GM21737 (cell line): ENCODE measurements around the gene SLC2A14.
"Not testable (repeated sequence)": the region's sequence is repeated elsewhere in the genome, so short reads cannot be mapped to it uniquely, and the experiment has no call there.

Experiments
- ATAC-seq: cut with Tn5 transposase; IDR thresholded peaks from one replicate; pipeline ENCODE4 v1.9.1; 2021; ENCODE audit warnings: mild to moderate bottlenecking, moderate library complexity; ENCODE audit not compliant: unreplicated experiment

SLC2A14 gene

GRCh38 chr12:7872566-7873319 is at the start of gene SLC2A14:
Gene SLC2A14 (minus strand): TSS chr12:7872915. CDS start chr12:7869880, 3,035 bp downstream.
- ATAC-seq: no peak

GRCh38 chr12:7921181-7921580 is 48.5 kb upstream of the SLC2A14 start:
- not testable (repeated sequence) for ATAC-seq

DNA sequence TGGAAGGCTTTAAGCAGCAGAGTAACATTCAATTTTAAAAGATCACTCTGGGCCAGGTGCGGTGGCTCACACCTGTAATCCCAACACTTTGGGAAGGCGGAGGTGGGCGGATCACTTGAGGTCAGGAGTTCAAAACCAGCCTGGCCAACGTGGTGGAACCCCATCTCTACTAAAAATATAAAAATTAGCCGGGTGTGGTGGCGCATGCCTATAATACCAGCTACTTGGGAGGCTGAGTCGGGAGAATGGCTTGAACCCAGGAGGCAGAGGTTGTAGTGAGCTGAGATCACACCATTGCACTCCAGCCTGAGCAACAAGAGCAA is 45.5 kb upstream of the SLC2A14 start:
- ATAC-seq: not testable (repeated sequence)

DNA sequence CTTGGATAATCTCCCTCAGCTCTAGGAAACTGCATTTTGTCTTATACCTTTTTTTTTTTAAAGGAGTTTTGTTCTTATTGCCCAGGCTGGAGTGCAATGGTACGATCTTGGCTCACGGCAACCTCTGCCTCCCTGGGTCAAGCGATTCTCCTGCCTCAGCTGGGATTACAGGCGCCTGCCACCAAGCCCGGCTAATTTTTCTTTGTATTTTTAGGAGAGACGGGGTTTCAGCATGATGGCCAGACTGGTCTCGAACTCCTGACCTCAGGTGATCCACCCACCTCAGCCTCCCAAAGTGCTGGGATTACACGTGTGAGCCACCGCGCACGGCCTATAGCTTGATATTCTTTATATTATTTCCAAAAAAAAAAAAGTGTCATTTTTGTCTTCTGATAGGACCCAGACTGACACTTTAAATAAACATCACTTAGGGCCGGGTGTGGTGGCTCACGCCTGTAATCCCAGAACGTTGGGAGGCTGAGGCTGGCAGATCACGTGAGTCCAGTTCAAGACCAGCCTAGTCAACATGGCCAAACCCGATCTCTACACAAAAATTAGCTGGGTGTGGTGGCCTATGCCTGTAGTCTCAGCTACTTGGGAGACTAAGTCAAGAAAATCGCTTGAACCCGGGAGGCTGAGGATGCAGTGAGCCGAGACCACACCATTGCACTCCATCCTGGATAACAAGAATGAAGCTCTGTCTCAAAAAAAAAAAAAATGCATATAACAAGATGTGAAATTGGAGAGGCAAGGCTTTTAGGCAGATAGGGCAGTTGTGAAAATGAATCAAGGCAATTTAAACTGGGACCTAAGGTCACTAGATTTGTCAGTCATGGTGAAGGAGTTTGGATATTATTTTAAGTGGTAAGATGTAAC is 44.9 kb upstream of the SLC2A14 start:
- ATAC-seq: no peak

GRCh38 chr12:7916936-7917335 is 44.2 kb upstream of the SLC2A14 start:
- no peak for ATAC-seq

DNA sequence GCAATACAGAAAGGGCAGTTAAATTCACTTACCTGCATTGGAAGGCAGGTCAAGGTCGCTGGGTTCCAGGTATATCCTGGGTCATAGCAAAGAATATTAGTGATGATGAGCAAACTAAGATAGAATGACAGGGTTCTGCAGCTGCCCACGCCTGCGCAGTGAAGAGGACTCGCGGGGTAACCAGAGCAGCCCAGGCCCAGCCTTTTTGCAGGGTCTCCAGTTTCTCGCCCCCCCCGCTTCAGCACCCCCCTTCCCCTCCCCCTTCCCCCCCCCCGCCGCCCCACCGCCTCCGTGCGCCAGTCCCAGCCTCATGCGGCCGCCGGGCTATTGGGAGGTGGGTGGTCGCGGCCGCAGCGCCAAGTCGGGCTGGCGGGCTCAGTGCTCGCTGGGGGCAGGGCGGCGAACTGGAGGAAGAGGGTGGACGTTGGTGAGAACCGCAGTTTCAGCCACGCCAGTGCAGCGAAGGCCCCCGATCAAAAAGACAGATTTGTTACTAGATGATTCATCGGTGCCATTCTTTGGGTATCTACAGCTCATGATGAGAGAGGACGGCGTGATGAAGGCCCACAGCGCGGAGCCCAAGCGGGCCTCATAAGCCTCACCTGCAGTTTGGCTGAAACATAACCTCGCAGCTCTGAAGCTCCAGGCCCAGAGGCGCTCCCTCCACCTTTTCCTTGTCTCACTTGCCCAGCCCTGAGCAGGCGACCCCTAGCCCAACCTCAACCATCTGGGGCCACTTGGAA is 43.1 kb upstream of the SLC2A14 start:
- no peak for ATAC-seq

- ATAC-seq: not testable (repeated sequence)
Observed at GRCh38 chr12:7910106-7910505, 37.4 kb upstream of the SLC2A14 start.

DNA sequence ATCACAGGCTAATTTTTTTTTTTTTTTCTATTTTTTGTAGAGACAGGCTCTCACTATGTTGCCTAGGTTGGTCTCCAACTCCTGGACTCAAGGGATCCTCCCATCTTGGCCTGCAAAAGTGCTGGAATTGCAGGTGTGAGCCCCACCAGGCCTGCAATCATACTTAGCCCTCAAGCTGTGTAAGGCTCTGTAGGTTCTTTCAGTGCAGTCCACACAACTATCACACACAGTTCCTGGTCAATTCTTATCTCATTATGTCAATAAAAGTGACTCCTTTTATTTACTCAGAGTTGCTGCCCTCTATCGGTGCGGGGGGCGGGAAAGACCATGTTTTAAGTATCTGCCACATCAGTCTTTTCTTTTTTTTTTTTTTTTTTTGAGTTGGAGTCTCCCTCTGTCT is 34.3 kb upstream of the SLC2A14 start:
- ATAC-seq: no peak

GRCh38 chr12:7906303-7906702 is 33.6 kb upstream of the SLC2A14 start:
- not testable (repeated sequence) for ATAC-seq

GRCh38 chr12:7905600-7906125 is 32.9 kb upstream of the SLC2A14 start:
- not testable (repeated sequence) for ATAC-seq

- ATAC-seq: no peak
Observed at GRCh38 chr12:7905071-7905470, 32.4 kb upstream of the SLC2A14 start.

- not testable (repeated sequence) for ATAC-seq
Observed at GRCh38 chr12:7902416-7902815, 29.7 kb upstream of the SLC2A14 start.

- no peak for ATAC-seq
Observed at GRCh38 chr12:7899755-7900154, 27.0 kb upstream of the SLC2A14 start.

DNA sequence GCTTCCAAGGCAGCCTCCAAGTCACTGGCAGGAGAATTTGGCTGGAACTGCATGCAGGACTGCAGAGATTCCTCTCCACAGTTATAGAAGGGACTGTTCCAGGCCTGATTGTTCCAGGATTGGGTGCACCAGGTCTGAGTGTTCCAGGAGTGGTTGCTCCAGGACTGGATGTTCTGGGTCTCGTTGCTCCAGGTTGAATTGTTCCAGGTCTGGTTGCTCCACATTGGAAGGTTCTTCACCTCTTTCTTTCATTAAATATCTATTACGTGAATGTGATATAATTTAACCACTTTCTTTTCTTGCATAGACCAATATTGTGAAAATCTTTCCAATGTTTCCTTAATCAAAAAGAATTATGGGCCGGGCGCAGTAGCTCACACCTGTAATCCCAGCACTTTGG is 24.0 kb upstream of the SLC2A14 start:
- not testable (repeated sequence) for ATAC-seq

DNA sequence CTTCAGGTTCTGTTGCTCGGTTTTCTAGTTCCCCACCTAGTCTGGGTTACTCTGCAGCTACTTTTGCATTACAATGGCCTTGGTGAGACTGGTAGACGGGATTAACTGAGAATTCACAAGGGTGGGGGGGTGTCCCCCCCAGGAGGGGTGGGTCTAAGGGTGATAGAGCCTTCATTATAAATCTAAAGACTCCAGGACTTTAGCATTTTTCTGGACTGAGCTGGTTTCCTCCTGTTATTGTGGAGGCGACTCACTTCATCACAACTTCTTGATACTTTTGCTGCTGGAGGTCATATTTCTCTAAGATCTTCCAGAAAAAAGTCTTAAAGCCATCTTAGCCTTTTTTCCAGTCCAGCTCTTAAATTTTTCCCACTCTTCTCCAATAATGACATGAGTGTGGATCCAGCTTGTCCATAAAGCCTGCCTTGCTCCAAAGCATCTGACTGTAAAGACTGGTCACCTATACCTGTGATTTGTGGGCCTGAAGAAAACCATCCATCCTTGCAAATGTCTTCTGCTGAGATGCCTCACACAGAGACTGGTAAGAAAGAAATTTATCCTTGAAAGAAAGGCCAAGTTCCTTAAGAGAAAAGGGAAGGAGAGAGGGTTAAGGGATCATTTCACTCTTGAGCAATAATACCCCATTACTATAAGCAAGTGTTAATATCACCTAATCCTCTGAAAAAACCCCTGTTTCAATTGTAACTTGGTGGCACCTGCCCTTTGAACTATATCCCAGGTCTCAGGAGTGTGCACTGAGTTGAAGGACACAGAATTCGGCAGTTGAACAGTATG is 19.7 kb upstream of the SLC2A14 start:
- no peak for ATAC-seq

- no peak for ATAC-seq
Observed at GRCh38 chr12:7884689-7885088, 12.0 kb upstream of the SLC2A14 start.

DNA sequence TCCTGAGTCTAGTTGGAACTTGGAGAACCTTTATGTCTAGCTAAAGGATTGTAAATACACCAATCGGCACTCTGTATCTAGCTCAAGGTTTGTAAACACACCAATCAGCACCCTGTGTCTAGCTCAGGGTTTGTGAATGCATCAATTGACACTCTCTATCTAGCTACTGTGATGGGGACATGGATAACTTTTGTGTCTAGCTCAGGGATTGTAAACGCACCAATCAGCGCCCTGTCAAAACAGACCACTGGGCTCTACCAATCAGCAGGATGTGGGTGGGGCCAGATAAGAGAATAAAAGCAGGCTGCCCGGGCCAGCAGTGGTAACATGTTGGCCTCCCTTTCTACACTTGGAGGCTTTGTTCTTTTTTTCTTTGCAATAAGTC is 9.0 kb upstream of the SLC2A14 start:
- not testable (repeated sequence) for ATAC-seq

DNA sequence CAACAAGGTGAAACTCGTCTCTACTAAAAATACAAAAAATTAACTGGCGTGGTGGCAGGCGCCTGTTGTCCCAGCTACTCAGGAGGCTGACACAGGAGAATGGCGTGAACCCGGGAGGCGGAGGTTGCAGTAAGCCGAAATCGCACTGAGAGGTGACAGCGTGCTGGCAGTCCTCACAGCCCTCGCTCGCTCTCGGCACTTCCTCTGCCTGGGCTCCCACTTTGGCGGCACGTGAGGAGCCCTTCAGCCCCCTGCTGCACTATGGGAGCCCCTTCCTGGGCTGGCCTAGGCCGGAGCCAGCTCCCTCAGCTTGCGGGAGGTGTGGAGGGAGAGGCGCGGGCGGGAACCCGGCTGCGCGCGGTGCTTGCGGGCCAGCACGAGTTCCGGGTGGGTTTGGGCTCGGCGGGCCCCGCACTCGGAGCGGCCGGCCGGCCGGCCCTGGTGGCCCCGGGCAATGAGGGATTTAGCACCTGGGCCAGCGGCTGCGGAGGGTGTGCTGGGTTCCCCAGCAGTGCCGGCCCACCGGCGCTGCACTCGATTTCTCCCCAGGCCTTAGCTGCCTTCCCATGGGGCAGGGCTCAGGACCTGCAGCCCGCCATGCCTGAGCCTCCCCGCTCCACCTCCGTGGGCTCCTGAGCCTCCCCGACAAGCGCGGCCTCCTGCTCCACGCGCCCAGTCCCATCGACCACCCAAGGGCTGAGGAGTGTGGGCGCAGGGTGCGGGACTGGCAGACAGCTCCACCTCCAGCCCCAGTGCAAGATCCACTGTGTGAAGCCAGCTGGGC is 8.4 kb upstream of the SLC2A14 start:
- ATAC-seq: not testable (repeated sequence)

DNA sequence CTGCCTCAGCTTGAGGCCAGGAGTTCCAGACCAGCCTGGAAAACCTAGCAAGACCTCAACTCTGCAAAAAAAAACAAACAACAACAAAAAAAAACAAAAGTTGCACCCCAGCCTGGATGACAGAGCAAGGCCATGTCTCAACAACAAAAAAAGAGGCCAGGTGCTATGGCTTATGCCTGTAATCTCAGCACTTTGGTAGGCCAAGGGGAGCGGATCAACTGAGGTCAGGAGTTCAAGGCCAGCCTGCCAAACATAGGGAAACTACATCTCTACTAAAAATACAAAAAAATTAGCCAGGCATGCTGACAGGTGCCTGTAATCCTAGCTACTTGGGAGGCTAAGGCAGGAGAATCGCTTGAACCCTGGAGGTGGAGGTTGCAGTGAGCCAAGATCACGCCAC is 6.5 kb upstream of the SLC2A14 start:
- no peak for ATAC-seq

- ATAC-seq: no peak
Observed at GRCh38 chr12:7877420-7877819, 4.7 kb upstream of the SLC2A14 start.
